Activated naive CD4-positive, alpha-beta T cell treated with anti-CD3 and anti-CD28 coated beads for 36 hours (primary cell): ENCODE measurements around the gene PARP11. TPM values are rescaled to one million over a fixed set of nuclear protein-coding genes. Genes with fewer than 3 reads are reported as not detected.
A peak's percentile ranks its signal among the peaks of the same experiment; 100 is the strongest.
"Not testable (repeated sequence)": the region's sequence is repeated elsewhere in the genome, so short reads cannot be mapped to it uniquely, and the experiment has no call there.

Experiments
- CTCF ChIA-PET: fragments of 350-600 bp; sonication (Branson Sonifier 250); formaldehyde crosslinking; loops from one replicate; lab custom pipeline; 2021; ENCODE audit warnings: antibody characterized with exemption; lab: Charles Lee
- DNase-seq: peaks from one replicate; pipeline ENCODE4 v3.0.0-alpha.2; 2020
- H3K27ac Mint-ChIP-seq: one replicate; pipeline ENCODE4 v1.8.0; 2021; ENCODE audit warnings: mild to moderate bottlenecking, mixed read lengths
- H3K27me3 Mint-ChIP-seq: one replicate; pipeline ENCODE4 v1.8.0; 2021; ENCODE audit warnings: low read depth, mixed read lengths
- H3K36me3 Mint-ChIP-seq: one replicate; pipeline ENCODE4 v1.8.0; 2021; ENCODE audit warnings: low read depth, mixed read lengths
- H3K4me1 Mint-ChIP-seq: one replicate; pipeline ENCODE4 v1.8.0; 2021; ENCODE audit warnings: low read depth, mixed read lengths
- H3K4me3 Mint-ChIP-seq: one replicate; pipeline ENCODE4 v1.8.0; 2021; ENCODE audit warnings: mild to moderate bottlenecking, moderate library complexity, mixed read lengths
- H3K9me3 Mint-ChIP-seq: one replicate; pipeline ENCODE4 v1.8.0; 2021; ENCODE audit warnings: mixed read lengths
- intact Hi-C: fragments of 100-400 bp; cut with micrococcal nuclease; formaldehyde crosslinking; loops from one replicate; pipeline ENCODE4 v1.15.1; 2023
- total RNA-seq, 2 experiments: library from RNA; stranded (reverse); gene quantifications; one replicate each; pipeline ENCODE4 v1.2.3, GENCODE V29; 2021

Gene PARP11
- total RNA-seq, 2 experiments from 2014 or later, result 19.9 to 20.7 TPM

DNA sequence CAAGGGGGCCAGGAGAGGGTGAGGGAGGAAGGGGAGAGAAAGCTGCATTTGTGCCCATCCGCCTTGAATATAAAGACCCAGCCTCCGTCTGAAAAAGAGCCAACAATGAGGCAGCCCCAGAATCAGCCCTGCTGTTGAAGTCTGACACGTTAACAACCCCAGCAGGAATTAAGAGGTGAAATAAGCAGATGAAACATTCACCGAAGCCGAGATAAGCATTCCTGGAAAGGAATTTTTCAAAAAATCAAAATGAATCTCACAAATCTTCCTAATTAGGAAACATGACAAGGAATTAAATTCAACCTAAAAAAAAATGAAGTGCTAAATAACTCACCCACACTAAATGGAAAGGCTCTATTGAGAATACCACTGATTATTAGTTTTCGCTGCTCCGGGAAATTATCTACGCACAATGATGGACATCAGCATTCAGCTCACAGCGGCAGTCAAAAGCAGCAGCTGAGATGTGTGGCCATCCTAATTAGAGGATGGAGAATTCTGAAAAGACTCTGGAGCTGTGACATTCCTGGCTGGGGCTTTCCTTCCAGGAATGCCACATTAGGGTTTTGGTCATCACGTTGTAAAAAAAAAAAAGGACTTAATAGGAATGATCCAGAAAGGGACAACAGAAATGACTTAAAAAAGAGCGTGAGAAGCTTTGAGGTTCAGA lies 8.2 kb upstream of the PARP11 start:
- DNase-seq, result no peak
- H3K36me3 Mint-ChIP-seq, result no peaks in the 10 kb centered on the region
- H3K27me3 Mint-ChIP-seq, result no peaks in the 10 kb centered on the region
- H3K27ac Mint-ChIP-seq, result no peak overlapping the region
- intact Hi-C loops, result no loop called here
- no peaks in the 10 kb centered on the region for H3K9me3 Mint-ChIP-seq
- CTCF ChIA-PET, result interaction anchor here (0.7 to 6.8 kb wide), 4 partner anchors 81 to 396 kb away, joined by 3 to 100 read pairs (median 5); no protein-coding TSS in a partner anchor
- H3K4me3 Mint-ChIP-seq, result no peak overlapping the region
- peaks cover 25% of the 10 kb centered on the region for H3K4me1 Mint-ChIP-seq

GRCh38 chr12:3879846-3880245 lies 6.6 kb upstream of the PARP11 start:
- H3K4me1 Mint-ChIP-seq, result peaks cover 18% of the 10 kb centered on the region
- no peaks in the 10 kb centered on the region for H3K9me3 Mint-ChIP-seq
- no peak overlapping the region for H3K4me3 Mint-ChIP-seq
- H3K27ac Mint-ChIP-seq, result no peak overlapping the region
- no peaks in the 10 kb centered on the region for H3K27me3 Mint-ChIP-seq
- no peak for DNase-seq
- H3K36me3 Mint-ChIP-seq, result no peaks in the 10 kb centered on the region
- CTCF ChIA-PET, result no interaction called here
- intact Hi-C loops, result loop anchor here (10.0 kb wide), 1 partner anchor 945 kb away; no protein-coding TSS in a partner anchor

GRCh38 chr12:3871356-3871755 lies 1.8 kb downstream of the PARP11 start:
- H3K4me3 Mint-ChIP-seq, result peak overlapping the region; percentile 87
- intact Hi-C loops, result loop anchor here (2.0 to 10.0 kb wide), 6 partner anchors 39 to 953 kb away; partner anchors contain the start of gene CRACR2A
- H3K27me3 Mint-ChIP-seq, result no peaks in the 10 kb centered on the region
- H3K4me1 Mint-ChIP-seq, result peaks cover 48% of the 10 kb centered on the region
- CTCF ChIA-PET, result no interaction called here
- H3K36me3 Mint-ChIP-seq, result peaks cover 2% of the 10 kb centered on the region
- DNase-seq, result no peak
- H3K27ac Mint-ChIP-seq, result peak overlapping the region; percentile 96
- H3K9me3 Mint-ChIP-seq, result no peaks in the 10 kb centered on the region

DNA sequence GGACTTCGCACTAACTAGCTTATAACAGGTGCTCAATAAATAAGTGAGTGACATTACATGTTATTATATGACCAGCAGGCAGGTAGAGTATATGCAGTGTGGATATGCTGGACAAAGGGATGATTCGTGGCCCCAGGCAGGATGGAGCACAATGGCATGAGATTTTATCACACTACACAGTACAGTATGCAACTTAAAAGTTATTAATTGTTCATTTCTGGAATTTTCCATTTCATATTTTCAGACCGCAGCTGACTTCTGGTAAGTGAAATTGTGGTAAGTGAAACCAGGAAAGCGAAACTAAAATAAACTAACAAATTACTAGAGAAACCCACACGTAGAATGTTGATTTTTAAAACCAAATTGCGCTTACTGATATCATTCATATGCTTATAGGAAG lies 3.3 kb downstream of the PARP11 start:
- peak; percentile 45 for DNase-seq
- Mint-ChIP-seq H3K9me3 (peaks cover 13% of the 10 kb centered on the region), H3K4me3 (peak overlapping the region; percentile 87), H3K27ac (peak overlapping the region; percentile 96), H3K27me3 (no peaks in the 10 kb centered on the region), H3K4me1 (peaks cover 48% of the 10 kb centered on the region), H3K36me3 (peaks cover 14% of the 10 kb centered on the region)
- CTCF ChIA-PET, result interaction anchor here (1.1 kb wide), 1 partner anchor 16 kb away, joined by 4 read pairs; no protein-coding TSS in a partner anchor
- intact Hi-C loops, result loop anchor here (1.0 to 10.0 kb wide), 9 partner anchors 35 to 955 kb away; partner anchors contain the start of gene CRACR2A

GRCh38 chr12:3869433-3869832 lies 3.8 kb downstream of the PARP11 start:
- H3K4me3 Mint-ChIP-seq, result no peak overlapping the region
- no peak for DNase-seq
- H3K27ac Mint-ChIP-seq, result peak overlapping the region; percentile 96
- H3K27me3 Mint-ChIP-seq, result no peaks in the 10 kb centered on the region
- H3K36me3 Mint-ChIP-seq, result peaks cover 17% of the 10 kb centered on the region
- H3K9me3 Mint-ChIP-seq, result peaks cover 17% of the 10 kb centered on the region
- peaks cover 48% of the 10 kb centered on the region for H3K4me1 Mint-ChIP-seq
- CTCF ChIA-PET, result interaction anchor here (1.1 kb wide), 1 partner anchor 16 kb away, joined by 4 read pairs; no protein-coding TSS in a partner anchor
- intact Hi-C loops, result no loop called here

DNA sequence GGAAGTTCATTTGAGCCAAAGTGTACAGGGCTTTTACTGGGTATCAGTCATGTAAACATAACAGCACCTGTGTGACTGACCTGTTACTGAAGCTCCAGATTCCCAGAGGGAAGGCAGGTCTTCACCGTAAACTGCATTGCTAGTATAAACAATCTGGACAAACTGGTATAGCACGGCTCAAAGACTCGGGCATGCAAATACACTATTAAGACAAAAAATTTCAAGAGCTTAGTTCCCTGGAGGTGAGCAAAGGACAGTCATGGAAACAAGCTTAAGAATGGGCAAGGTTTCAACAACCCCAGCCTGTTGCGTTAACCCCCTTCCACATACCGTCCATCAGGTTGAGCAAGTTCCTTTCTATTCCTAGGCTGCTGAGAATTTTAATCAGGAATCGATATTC lies 9.4 kb downstream of the PARP11 start:
- H3K27ac Mint-ChIP-seq, result no peak overlapping the region
- H3K36me3 Mint-ChIP-seq, result peaks cover 29% of the 10 kb centered on the region
- intact Hi-C loops, result no loop called here
- H3K9me3 Mint-ChIP-seq, result peaks cover 17% of the 10 kb centered on the region
- no peaks in the 10 kb centered on the region for H3K27me3 Mint-ChIP-seq
- DNase-seq, result no peak
- H3K4me3 Mint-ChIP-seq, result no peak overlapping the region
- peaks cover 16% of the 10 kb centered on the region for H3K4me1 Mint-ChIP-seq
- CTCF ChIA-PET, result no interaction called here

GRCh38 chr12:3842517-3842916 lies 30.7 kb downstream of the PARP11 start:
- H3K9me3 Mint-ChIP-seq, result peaks cover 3% of the 10 kb centered on the region
- intact Hi-C loops, result no loop called here
- H3K27ac Mint-ChIP-seq, result no peak overlapping the region
- peaks cover 33% of the 10 kb centered on the region for H3K4me1 Mint-ChIP-seq
- no peak for DNase-seq
- H3K27me3 Mint-ChIP-seq, result no peaks in the 10 kb centered on the region
- no peak overlapping the region for H3K4me3 Mint-ChIP-seq
- peaks cover 25% of the 10 kb centered on the region for H3K36me3 Mint-ChIP-seq
- CTCF ChIA-PET, result no interaction called here

- Mint-ChIP-seq H3K27me3 (no peaks in the 10 kb centered on the region), H3K4me1 (peaks cover 38% of the 10 kb centered on the region), H3K4me3 (no peak overlapping the region), H3K36me3 (peaks cover 18% of the 10 kb centered on the region), H3K27ac (no peak overlapping the region), H3K9me3 (peaks cover 2% of the 10 kb centered on the region)
- DNase-seq, result no peak
- intact Hi-C loops, result no loop called here
- CTCF ChIA-PET, result no interaction called here
Measured at GRCh38 chr12:3841783-3842182, 31.4 kb downstream of the PARP11 start.

DNA sequence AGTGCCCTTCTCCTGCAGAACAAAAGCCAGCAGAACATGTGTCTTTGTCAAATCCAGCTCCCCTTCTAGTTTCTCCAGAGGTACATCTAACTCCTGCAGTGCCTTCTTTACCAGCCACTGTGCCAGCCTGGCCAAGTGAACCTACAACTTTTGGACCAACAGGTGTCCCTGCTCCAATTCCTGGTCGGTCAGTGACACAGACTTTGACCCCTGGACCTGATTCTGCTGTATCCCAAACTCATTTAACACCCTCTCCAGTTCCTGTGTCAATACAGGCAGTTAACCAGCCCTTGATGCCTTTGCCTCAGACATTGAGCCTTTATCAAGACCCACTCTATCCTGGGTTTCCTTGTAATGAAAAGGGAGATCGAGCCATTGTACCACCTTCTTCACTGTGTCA lies 32.4 kb downstream of the PARP11 start:
- peaks cover 18% of the 10 kb centered on the region for H3K36me3 Mint-ChIP-seq
- CTCF ChIA-PET, DNase-seq, H3K4me3 Mint-ChIP-seq, H3K9me3 Mint-ChIP-seq, intact Hi-C loops, H3K27ac Mint-ChIP-seq, H3K27me3 Mint-ChIP-seq: not testable (repeated sequence)
- H3K4me1 Mint-ChIP-seq, result peaks cover 48% of the 10 kb centered on the region

- peaks cover 18% of the 10 kb centered on the region for H3K36me3 Mint-ChIP-seq
- CTCF ChIA-PET, H3K27me3 Mint-ChIP-seq: not testable (repeated sequence)
Measured at GRCh38 chr12:3839745-3840144, 33.5 kb downstream of the PARP11 start.

GRCh38 chr12:3838701-3839548 lies 34.3 kb downstream of the PARP11 start:
- CTCF ChIA-PET, H3K9me3 Mint-ChIP-seq, H3K27ac Mint-ChIP-seq, intact Hi-C loops, H3K27me3 Mint-ChIP-seq: not testable (repeated sequence)
- Mint-ChIP-seq H3K4me1 (peaks cover 43% of the 10 kb centered on the region), H3K4me3 (peak overlapping the region; percentile 59), H3K36me3 (peaks cover 18% of the 10 kb centered on the region)
- peak; percentile 41 for DNase-seq

More at GRCh38 chr12:3839745-3840144, 33.5 kb downstream of the PARP11 start:
- DNase-seq, intact Hi-C loops, H3K9me3 Mint-ChIP-seq, H3K27ac Mint-ChIP-seq, H3K4me3 Mint-ChIP-seq: not testable (repeated sequence)
- H3K4me1 Mint-ChIP-seq, result peaks cover 49% of the 10 kb centered on the region

- Mint-ChIP-seq H3K27ac (peak overlapping the region; percentile 39), H3K9me3 (peaks cover 4% of the 10 kb centered on the region), H3K4me1 (peaks cover 42% of the 10 kb centered on the region), H3K4me3 (peak overlapping the region; percentile 59), H3K36me3 (peaks cover 18% of the 10 kb centered on the region), H3K27me3 (no peaks in the 10 kb centered on the region)
- CTCF ChIA-PET, result no interaction called here
- DNase-seq, result no peak
- intact Hi-C loops, result no loop called here
Measured at GRCh38 chr12:3838076-3838475, 35.1 kb downstream of the PARP11 start.
